Spleen (tissue), 11 donors: ENCODE data around the gene NDUFAF4. TPM values are rescaled to one million over a fixed set of nuclear protein-coding genes. Genes with fewer than 3 reads are reported as not detected.

Experiments used
- DNase-seq: peaks from one replicate; pipeline ENCODE4 v3.0.0-alpha.2; 2020
- H3K27ac ChIP-seq, 8 donors: fragments of 200-600 bp; sonication (generic) in 7 of 8; 1 replicate in 4 of 8; 2 replicates in 4 of 8; pipeline versions ENCODE4 v1.5.0 to v1.8.0; 2016 to 2021; ENCODE audit warnings: inconsistent platforms in 4 of 8, mild to moderate bottlenecking in 4 of 8, moderate library complexity in 1 of 8
- H3K27me3 ChIP-seq, 7 donors: fragments of 200-600 bp; sonication (generic) in 6 of 7; replicated peaks in 1 of 7; 1 replicate in 4 of 7; 2 replicates in 3 of 7; pipeline versions ENCODE4 v1.5.0 to v1.8.0; 2016 to 2021; ENCODE audit warnings: inconsistent platforms in 3 of 7, mild to moderate bottlenecking in 1 of 7
- H3K36me3 ChIP-seq, 6 donors: fragments of 200-600 bp; sonication (generic) in 5 of 6; 1 replicate in 4 of 6; 2 replicates in 2 of 6; pipeline versions ENCODE4 v1.5.0 to v1.8.0; 2016 to 2021; ENCODE audit warnings: inconsistent platforms in 2 of 6
- H3K4me1 ChIP-seq, 6 donors: fragments of 200-600 bp; sonication (generic) in 5 of 6; 1 replicate in 3 of 6; 2 replicates in 3 of 6; pipeline versions ENCODE4 v1.5.0 to v1.8.0; 2016 to 2021; ENCODE audit warnings: inconsistent platforms in 3 of 6
- H3K4me3 ChIP-seq, 8 donors: fragments of 200-600 bp; sonication (generic) in 7 of 8; 1 replicate in 4 of 8; 2 replicates in 4 of 8; pipeline versions ENCODE4 v1.5.0 to v1.8.0; 2016 to 2021; ENCODE audit warnings: inconsistent platforms in 4 of 8, mild to moderate bottlenecking in 4 of 8, moderate library complexity in 2 of 8
- H3K9me3 ChIP-seq, 8 donors: fragments of 200-600 bp; sonication (generic) in 7 of 8; 1 replicate in 4 of 8; 2 replicates in 4 of 8; pipeline versions ENCODE4 v1.5.0 to v1.8.0; 2016 to 2021; ENCODE audit warnings: inconsistent platforms in 4 of 8
- CTCF ChIP-seq, 11 experiments: fragments of 200-600 bp in 7 of 11; fragments of 450-650 bp in 4 of 11; sonication (generic) in 4 of 11; IDR thresholded peaks in 8 of 11; conservative IDR thresholded peaks in 3 of 11; 1 replicate in 7 of 11; 2 replicates in 4 of 11; pipeline versions ENCODE4 v1.4.0 to v1.8.0; 2016 to 2021; ENCODE audit warnings: antibody characterized with exemption in 11 of 11, inconsistent platforms in 4 of 11, mild to moderate bottlenecking in 1 of 11
- POLR2A ChIP-seq, 3 donors: fragments of 450-650 bp; IDR thresholded peaks; one replicate each; pipeline ENCODE4 v1.5.1; 2017; ENCODE audit warnings: antibody characterized with exemption in 3 of 3, mild to moderate bottlenecking in 1 of 3
- POLR2AphosphoS5 ChIP-seq, 3 donors: sonication (generic); formaldehyde crosslinking; IDR thresholded peaks; one replicate each; pipeline ENCODE4 v1.5.1; 2017; ENCODE audit warnings: antibody characterized with exemption in 3 of 3
- WGBS, 5 donors: extraction: QIAGEN DNeasy Blood & Tissue Kit in 3 of 5; methylation state at CpG; one replicate each; pipeline versions ENCODE4 v1.1.5 to v1.1.7; 2013 to 2018; 5-methylcytosine and 5-hydroxymethylcytosine counted together
- intact Hi-C: fragments of 100-400 bp; cut with DNase I; formaldehyde crosslinking; loops from one replicate; pipeline ENCODE4 v1.15.0; 2023; ENCODE audit warnings: low total_unique reads
- polyA plus RNA-seq, 3 donors: library from polyadenylated mRNA; stranded (reverse); fragments of 200-250 nt; gene quantifications; one replicate each; pipeline ENCODE4 v1.2.1, GENCODE V29; 2013
- total RNA-seq, 7 donors: library from RNA; depleted of rRNA in 3 of 7; stranded (reverse); fragments of >200 nt in 3 of 7; fragmentation: NEBNext Ultra II Directional in 4 of 7; extraction: Animal tissue kit (Norgen Biotek cat#: 25700) in 4 of 7; gene quantifications; one replicate each; pipeline versions ENCODE4 v1.1.0 to v1.2.1, GENCODE V29; 2016 to 2021
- donor health status: healthy with polysubstance abuse.
- donor health status: DM: no; HTN: no; CAD: no; lungs with moderate emphysema.
- donor health status: DM: no; HTN: no; CAD: no.
- donor health status: Bipolar disorder and iron deficiency.
- donor health status: healthy.
- donor health status: DM: no; HTN: no; CAD: no.
- donor health status: DM: yes; HTN: yes; CAD: no.

Gene NDUFAF4
- total and polyA plus RNA-seq, 10 donors, result 10.1 to 42.1 (median 31.9) TPM

GRCh38 chr6:96931198-96931597, 33.5 kb upstream of the NDUFAF4 start:
- H3K4me3 ChIP-seq, result no peak overlapping the region
- H3K27ac ChIP-seq, result no peak overlapping the region
- H3K9me3 ChIP-seq, result no peaks in the 10 kb centered on the region
- H3K36me3 ChIP-seq, result no peaks in the 10 kb centered on the region
- 74 to 84% (median 78%) methylated on average over 2 of the region's 2 CpGs for WGBS, 5 donors
- intact Hi-C loops, result no loop called here
- no peak for TF ChIP-seq POLR2AphosphoS5 (IDR thresholded peaks at IDR 0.05)
- no peak for TF ChIP-seq POLR2A (IDR thresholded peaks at IDR 0.05)
- TF ChIP-seq CTCF (IDR thresholded peaks at IDR 0.05 in 8 of 11, conservative IDR thresholded peaks at IDR 0.05 in 3 of 11), result no peak
- H3K4me1 ChIP-seq, result no peaks in the 10 kb centered on the region
- H3K27me3 ChIP-seq, result no peaks in the 10 kb centered on the region
- DNase-seq, result no peak

- Histone ChIP-seq H3K9me3 (no peaks in the 10 kb centered on the region), H3K4me3 (no peak overlapping the region), H3K4me1 (peaks cover 0 to 10% (median 8%) of the 10 kb centered on the region in 6 donors), H3K27me3 (no peaks in the 10 kb centered on the region), H3K27ac (no peak overlapping the region), H3K36me3 (no peaks in the 10 kb centered on the region)
- intact Hi-C loops, result no loop called here
- TF ChIP-seq CTCF (IDR thresholded peaks at IDR 0.05 in 8 of 11, conservative IDR thresholded peaks at IDR 0.05 in 3 of 11) (no peak), POLR2AphosphoS5 (IDR thresholded peaks at IDR 0.05) (no peak), POLR2A (IDR thresholded peaks at IDR 0.05) (no peak)
- 62 to 84% (median 73%) methylated on average over 2 of the region's 2 CpGs for WGBS, 5 donors
- DNase-seq, result no peak
These were observed 32.0 kb upstream of the NDUFAF4 start for GRCh38 chr6:96929741-96930140.

GRCh38 chr6:96927660-96928059, 30.0 kb upstream of the NDUFAF4 start:
- Histone ChIP-seq H3K4me1 (peaks cover 0 to 18% (median 14%) of the 10 kb centered on the region in 6 donors), H3K27ac (no peak overlapping the region), H3K36me3 (no peaks in the 10 kb centered on the region), H3K4me3 (no peak overlapping the region), H3K27me3 (no peaks in the 10 kb centered on the region), H3K9me3 (no peaks in the 10 kb centered on the region)
- TF ChIP-seq POLR2A (IDR thresholded peaks at IDR 0.05), result no peak
- no peak for TF ChIP-seq POLR2AphosphoS5 (IDR thresholded peaks at IDR 0.05)
- TF ChIP-seq CTCF (IDR thresholded peaks at IDR 0.05 in 8 of 11, conservative IDR thresholded peaks at IDR 0.05 in 3 of 11), result no peak
- intact Hi-C loops, result no loop called here
- no peak for DNase-seq
- WGBS, 5 donors, result 91 to 96% (median 92%) methylated on average over 4 of the region's 4 CpGs

DNA sequence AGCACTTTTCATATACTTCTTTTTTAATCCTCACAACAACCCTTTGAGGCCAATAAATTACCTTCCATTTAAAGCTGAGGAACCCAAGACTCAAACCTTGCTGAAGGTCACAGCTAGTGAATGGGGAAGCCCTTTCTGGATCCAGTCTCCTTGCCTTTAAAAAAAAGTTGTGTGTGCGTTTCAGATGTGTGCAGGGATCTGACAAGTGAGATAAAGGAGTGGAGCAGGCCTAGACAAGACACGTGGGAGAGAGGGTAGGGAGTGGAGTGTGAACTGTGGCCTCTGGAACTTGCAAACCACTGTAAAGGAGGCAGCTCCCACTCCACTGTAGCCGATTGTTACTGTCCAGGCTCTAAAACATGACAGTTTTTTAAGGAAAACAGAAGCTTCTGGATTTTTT, 28.7 kb upstream of the NDUFAF4 start:
- intact Hi-C loops, result no loop called here
- Histone ChIP-seq H3K27ac (no peak overlapping the region), H3K9me3 (no peaks in the 10 kb centered on the region), H3K36me3 (no peaks in the 10 kb centered on the region), H3K4me1 (peaks cover 0 to 18% (median 14%) of the 10 kb centered on the region in 6 donors), H3K27me3 (no peaks in the 10 kb centered on the region), H3K4me3 (no peak overlapping the region)
- DNase-seq, result no peak
- TF ChIP-seq POLR2AphosphoS5 (IDR thresholded peaks at IDR 0.05) (no peak), POLR2A (IDR thresholded peaks at IDR 0.05) (no peak), CTCF (IDR thresholded peaks at IDR 0.05 in 8 of 11, conservative IDR thresholded peaks at IDR 0.05 in 3 of 11) (no peak)
- 64 to 73% (median 72%) methylated on average over 3 of the region's 3 CpGs for WGBS, 5 donors
